NCI-H510A treated with DMSO at 0.1 percent for 48 hours (cell line): Measurements from ENCODE around the gene CDH24.
"Not testable (repeated sequence)": the region's sequence is repeated elsewhere in the genome, so short reads cannot be mapped to it uniquely, and the experiment has no call there.

Experiments used
- DNase-seq: peaks from one replicate; lab custom pipeline; 2025; lab: John Stamatoyannopoulos, UW

The CDH24 gene

DNA sequence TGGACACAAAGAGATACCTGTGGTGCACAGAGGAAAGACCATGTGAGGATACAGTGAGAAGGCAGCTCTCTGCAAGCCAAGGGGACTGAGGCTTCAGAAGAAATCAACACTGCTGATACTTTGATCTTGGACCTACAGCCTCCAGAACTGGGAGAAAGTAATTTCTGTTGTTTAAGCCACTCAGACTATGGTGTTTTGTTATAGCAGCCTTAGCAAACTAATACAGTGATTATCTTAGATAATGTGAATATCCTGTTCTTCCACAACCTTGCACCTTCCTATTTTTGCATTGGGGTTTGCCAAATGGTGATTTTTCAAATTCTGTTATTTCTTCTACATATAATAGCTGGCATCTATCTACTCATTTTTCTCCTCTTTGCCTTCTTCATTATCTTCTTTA, 39.2 kb downstream of the CDH24 start:
- no peak for DNase-seq

- no peak for DNase-seq
These were observed 40.2 kb downstream of the CDH24 start for GRCh38 chr14:23017091-23017490.

DNA sequence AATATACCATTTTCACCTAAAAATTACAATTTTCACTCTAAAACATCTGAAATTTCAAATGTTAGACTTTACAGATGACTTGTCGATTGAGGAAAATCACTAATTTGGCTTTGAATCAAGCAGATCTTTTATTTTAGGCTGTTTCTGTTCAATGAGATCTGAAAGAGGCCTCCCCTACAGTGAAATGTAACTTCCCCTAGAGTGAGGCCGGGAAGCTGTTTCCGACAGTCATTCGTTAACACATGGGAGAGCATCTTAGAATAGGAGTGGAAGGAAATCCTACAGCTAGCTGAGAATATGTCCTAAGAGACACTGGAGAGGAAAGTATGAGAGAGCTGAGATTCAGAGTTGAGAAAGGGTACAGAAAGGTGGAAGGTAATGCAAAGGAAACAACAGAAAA, 41.7 kb downstream of the CDH24 start:
- no peak for DNase-seq

- DNase-seq = not testable (repeated sequence)
These were observed 43.6 kb downstream of the CDH24 start for GRCh38 chr14:23013749-23014054.

- DNase-seq = no peak
These were observed 44.1 kb downstream of the CDH24 start for GRCh38 chr14:23013054-23013748.

GRCh38 chr14:23009939-23010726, 47.2 kb downstream of the CDH24 start, which contains the start of gene C14orf93:
C14orf93 (minus strand) TSS chr14:23010143; CDS start chr14:22999023, 11,120 bp downstream.
- peak; percentile 68 for DNase-seq

DNA sequence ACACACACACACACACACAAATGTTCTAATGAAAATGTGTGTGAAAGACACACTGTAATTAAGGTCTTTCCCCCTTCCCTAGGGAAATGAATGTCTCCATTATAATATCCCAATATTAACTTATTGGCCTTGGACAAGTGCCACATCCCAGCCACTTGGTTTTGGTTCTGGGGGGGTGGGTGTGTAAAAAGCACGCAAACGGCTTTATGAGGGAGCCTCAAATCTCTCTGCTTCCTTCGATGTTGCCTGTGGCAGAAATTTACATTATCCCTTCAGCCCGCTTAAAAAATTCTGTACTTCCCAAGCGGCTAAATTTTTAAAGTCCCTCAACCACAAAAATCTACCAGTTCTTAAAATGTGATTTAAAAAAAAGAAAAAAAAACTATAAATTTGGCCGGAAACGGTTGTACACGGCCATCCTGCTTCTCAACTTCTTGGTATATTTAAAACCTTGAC, 47.8 kb downstream of the CDH24 start:
- DNase-seq = no peak

GRCh38 chr14:23008831-23009230, 48.5 kb downstream of the CDH24 start:
- peak; percentile 45 for DNase-seq

DNA sequence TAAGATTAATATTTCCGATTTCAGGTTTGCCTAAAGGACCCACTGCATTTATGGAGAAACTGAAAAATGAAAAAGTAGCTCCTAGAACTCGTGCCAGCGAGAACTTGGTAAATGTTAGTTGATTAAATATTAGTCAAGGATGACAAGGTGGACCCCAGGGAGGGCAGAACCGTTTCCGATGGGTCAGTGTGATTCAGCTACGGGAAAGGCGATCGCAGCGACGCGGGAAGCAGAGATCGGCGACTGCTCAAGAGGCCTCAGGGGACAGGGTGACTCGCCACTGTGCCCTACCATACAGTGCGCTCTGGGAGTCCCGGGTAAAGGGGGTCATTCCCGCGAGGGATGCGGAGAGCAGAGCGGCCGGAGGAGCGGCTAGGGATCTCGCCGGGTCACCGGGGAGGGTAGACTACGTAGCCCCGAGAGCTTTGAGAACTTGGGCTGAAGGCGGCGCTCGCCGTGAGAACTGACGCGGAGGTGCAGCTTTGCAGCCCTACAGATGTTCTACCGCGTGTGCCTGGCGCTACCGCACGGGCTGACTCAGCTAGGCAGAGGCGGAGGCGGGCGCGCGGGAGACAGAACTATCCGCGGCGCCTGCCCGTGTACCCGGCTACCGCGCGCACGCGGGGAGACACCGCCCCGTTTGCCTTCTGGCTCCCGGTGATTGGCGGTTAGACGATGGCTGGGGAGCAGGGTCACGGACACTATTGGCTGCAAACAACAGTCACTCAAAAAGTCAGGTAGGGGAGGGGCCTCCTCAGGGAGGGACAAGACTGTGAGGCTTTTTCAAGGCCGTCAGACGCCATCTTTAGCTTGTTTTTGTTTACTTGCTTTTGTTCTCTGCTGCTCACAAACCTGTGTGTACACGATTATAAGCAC, 50.5 kb downstream of the CDH24 start:
- peak; percentile 96 for DNase-seq

GRCh38 chr14:23006188-23006534, 51.2 kb downstream of the CDH24 start:
- no peak for DNase-seq

GRCh38 chr14:23005451-23006187, 51.7 kb downstream of the CDH24 start:
- DNase-seq = no peak

DNA sequence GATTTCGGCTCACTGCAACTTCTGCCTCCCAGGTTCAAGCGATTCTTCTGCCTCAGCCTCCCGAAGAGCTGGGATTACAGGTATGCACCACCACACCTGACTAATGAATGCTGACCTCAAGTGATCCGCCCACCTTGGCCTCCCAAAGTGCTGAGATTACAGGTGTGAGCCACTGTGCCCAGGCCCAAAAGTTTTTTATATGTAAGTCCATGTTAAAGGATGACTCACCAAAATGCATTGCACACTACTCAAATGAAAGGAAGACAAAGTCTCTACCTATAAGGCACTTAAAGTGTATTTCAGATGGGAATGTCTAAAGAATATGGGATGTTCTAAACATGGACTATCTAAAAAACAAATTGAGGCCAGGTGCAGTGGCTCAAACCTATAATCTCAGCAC, 53.0 kb downstream of the CDH24 start:
- DNase-seq = not testable (repeated sequence)

GRCh38 chr14:23002592-23002991, 54.7 kb downstream of the CDH24 start:
- DNase-seq = no peak

GRCh38 chr14:23000860-23001259, 56.5 kb downstream of the CDH24 start:
- no peak for DNase-seq

DNA sequence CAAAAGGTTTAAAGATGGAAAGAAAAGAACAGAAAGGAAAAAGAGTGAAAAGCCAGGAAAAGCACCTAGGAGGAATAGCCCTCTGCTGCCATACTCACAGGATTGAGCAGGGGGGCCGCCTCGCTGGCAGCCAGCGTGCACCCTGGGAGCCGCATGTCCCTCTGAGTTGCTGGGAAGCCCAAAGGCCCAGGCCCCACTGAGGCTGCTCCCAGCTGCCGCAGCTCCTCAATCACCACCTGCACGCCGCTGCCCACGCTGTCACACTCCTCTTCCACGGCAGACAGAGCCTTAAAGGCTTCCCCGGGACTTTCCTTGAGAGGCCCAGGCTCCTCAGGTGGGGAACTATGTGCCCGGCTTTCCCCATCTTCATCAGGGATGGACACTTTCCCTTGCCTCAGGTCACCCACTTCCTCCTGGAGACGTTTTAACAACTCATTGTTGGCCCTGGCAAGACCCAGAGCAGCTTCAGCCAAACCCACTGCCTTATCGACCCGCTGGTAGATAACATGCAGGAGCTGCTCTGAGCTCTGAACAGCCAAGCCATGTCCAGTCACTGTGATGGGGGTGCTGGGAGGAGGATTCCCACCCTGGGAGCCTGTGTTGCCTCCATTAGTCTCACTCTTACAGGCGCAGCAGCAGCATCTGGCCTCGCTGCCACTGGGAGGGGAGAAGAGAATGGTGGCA, 58.8 kb downstream of the CDH24 start:
- DNase-seq = no peak

GRCh38 chr14:22997676-22998323, 59.5 kb downstream of the CDH24 start:
- no peak for DNase-seq
